BJ (cell line): Measurements from ENCODE around the gene PCBP3. TPM values are rescaled to one million over a fixed set of nuclear protein-coding genes. Genes with fewer than 3 reads are reported as not detected.
"Not testable (repeated sequence)": the region's sequence is repeated elsewhere in the genome, so short reads cannot be mapped to it uniquely, and the experiment has no call there.

Experiments
- CTCF ChIA-PET: fragments of 350-600 bp; formaldehyde crosslinking; extraction: SDS; loops from one replicate; lab custom pipeline; 2021; ENCODE audit warnings: antibody characterized with exemption, inconsistent platforms; lab: Yijun Ruan, JAX
- POLR2A ChIA-PET: fragments of 300-600 bp; sonication (Branson Sonifier 250); formaldehyde crosslinking; extraction: SDS; loops from one replicate; lab custom pipeline; 2021; ENCODE audit warnings: antibody characterized with exemption; lab: Charles Lee
- DNase-seq: peaks from one replicate; pipeline ENCODE4 v3.0.0-alpha.2; 2011; ENCODE audit warnings: low read depth
- H3K27me3 ChIP-seq: 2 replicates; pipeline ENCODE4 v1.6.0; 2011; ENCODE audit warnings: low read length; ENCODE audit not compliant: control insufficient read depth, insufficient read depth
- H3K36me3 ChIP-seq: 2 replicates; pipeline ENCODE4 v1.5.1; 2011; ENCODE audit warnings: low read length; ENCODE audit not compliant: control insufficient read depth, insufficient read depth
- H3K4me3 ChIP-seq: 2 replicates; pipeline ENCODE4 v1.5.1; 2011; ENCODE audit warnings: low read depth, mild to moderate bottlenecking, control low read depth, low read length
- polyA plus RNA-seq: library from polyadenylated mRNA; depleted of rRNA; stranded (reverse); fragments of >200 nt; gene quantifications from 2 replicates; pipeline ENCODE4 v1.2.3, GENCODE V29; 2011
- TF ChIP-seq, protein P1 (sequence below): IDR thresholded peaks from 2 replicates; pipeline ENCODE4 v1.5.1; 2011; ENCODE audit warnings: low read depth, mild to moderate bottlenecking, control low read depth, inconsistent platforms, low read length, moderate library complexity; ENCODE audit not compliant: insufficient read depth

Gene PCBP3
- polyA plus RNA-seq, 1 experiment, result 2.1 TPM

DNA sequence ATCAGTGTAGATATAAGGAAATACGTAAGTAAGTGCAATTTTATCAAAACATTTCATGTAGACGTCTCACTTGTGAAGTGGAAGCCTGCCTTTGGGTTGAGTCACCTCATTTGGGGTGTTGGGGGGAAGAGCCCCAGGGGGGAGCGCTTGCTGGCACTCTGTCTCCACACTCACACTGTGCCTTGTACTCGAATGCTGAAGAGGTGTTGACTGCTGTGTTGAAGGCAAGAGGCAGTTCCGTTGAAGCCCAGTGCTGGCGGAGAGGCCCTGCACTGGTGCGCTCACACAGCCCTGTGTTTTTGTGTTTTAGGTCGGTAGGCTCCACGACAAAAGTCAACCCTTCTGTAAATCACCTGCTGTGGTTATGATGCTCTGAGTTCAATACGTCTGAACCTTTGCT is 206.1 kb downstream of the PCBP3 start:
- CTCF ChIA-PET, result interaction anchor here (1.1 kb wide), 1 partner anchor 31 kb away, joined by 4 read pairs; no protein-coding TSS in a partner anchor

DNA sequence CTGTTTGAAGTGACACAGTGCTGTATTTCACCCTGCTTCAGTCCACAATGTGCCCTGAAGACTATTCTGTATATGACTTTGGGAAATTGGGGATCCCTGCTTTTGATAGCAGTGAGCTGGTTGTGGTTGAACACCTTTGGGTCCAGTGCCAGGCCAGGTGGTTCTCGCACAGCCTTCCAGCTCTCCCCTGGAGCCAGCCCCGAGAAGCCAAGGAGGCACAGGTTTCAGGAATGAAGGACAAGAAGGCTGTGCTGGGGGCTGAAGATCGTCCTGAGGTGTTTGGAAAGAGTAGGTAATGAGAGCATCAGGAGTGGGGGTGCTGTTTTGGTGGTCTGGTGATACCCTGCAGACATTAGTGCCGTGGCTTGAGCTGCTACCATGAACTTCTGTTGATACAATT is 206.7 kb downstream of the PCBP3 start:
- TF ChIP-seq, protein P1, sequence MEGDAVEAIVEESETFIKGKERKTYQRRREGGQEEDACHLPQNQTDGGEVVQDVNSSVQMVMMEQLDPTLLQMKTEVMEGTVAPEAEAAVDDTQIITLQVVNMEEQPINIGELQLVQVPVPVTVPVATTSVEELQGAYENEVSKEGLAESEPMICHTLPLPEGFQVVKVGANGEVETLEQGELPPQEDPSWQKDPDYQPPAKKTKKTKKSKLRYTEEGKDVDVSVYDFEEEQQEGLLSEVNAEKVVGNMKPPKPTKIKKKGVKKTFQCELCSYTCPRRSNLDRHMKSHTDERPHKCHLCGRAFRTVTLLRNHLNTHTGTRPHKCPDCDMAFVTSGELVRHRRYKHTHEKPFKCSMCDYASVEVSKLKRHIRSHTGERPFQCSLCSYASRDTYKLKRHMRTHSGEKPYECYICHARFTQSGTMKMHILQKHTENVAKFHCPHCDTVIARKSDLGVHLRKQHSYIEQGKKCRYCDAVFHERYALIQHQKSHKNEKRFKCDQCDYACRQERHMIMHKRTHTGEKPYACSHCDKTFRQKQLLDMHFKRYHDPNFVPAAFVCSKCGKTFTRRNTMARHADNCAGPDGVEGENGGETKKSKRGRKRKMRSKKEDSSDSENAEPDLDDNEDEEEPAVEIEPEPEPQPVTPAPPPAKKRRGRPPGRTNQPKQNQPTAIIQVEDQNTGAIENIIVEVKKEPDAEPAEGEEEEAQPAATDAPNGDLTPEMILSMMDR, result no peak
- H3K27me3 ChIP-seq, result peaks cover 6% of the 10 kb centered on the region
- POLR2A ChIA-PET, result no interaction called here
- DNase-seq, result no peak
- no peaks in the 10 kb centered on the region for H3K36me3 ChIP-seq
- H3K4me3 ChIP-seq, result no peak overlapping the region
- CTCF ChIA-PET, result interaction anchor here (0.7 to 1.2 kb wide), 5 partner anchors 10 to 73 kb away, joined by 3 to 4 read pairs (median 3); no protein-coding TSS in a partner anchor

More for the DNA sequence above, 206.1 kb downstream of the PCBP3 start:
- POLR2A ChIA-PET, result no interaction called here
- no peak for DNase-seq
- H3K4me3 ChIP-seq, result no peak overlapping the region
- no peaks in the 10 kb centered on the region for H3K36me3 ChIP-seq
- TF ChIP-seq, protein P1, result no peak
- peaks cover 8% of the 10 kb centered on the region for H3K27me3 ChIP-seq

DNA sequence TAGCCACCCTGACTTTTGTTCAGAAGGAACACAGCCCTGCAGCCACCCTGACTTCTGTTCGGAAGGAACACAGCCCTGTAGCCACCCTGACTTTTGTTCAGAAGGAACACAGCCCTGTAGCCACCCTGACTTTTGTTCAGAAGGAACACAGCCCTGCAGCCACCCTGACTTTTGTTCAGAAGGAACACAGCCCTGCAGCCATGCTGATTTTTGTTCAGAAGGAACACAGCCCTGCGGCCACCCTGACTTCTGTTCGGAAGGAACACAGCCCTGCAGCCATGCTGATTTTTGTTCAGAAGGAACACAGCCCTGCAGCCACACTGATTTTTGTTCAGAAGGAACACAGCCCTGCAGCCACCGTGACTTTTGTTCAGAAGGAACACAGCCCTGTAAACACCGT is 208.9 kb downstream of the PCBP3 start:
- POLR2A ChIA-PET, result not testable (repeated sequence)

GRCh38 chr21:45852886-45853400 is 209.4 kb downstream of the PCBP3 start:
- no peak for DNase-seq
- CTCF ChIA-PET, result no interaction called here

More for the DNA sequence above, 208.9 kb downstream of the PCBP3 start:
- H3K36me3 ChIP-seq, H3K27me3 ChIP-seq, H3K4me3 ChIP-seq, DNase-seq, CTCF ChIA-PET: not testable (repeated sequence)

GRCh38 chr21:45853703-45854342 is 210.3 kb downstream of the PCBP3 start:
- CTCF ChIA-PET, result no interaction called here
- H3K36me3 ChIP-seq, result no peaks in the 10 kb centered on the region
- peaks cover 3% of the 10 kb centered on the region for H3K27me3 ChIP-seq
- no peak for DNase-seq
- H3K4me3 ChIP-seq, result no peak overlapping the region
- POLR2A ChIA-PET, result no interaction called here
- TF ChIP-seq, protein P1, result no peak

More at GRCh38 chr21:45852886-45853400, 209.4 kb downstream of the PCBP3 start:
- POLR2A ChIA-PET, result no interaction called here
- Histone ChIP-seq H3K27me3 (peaks cover 3% of the 10 kb centered on the region), H3K36me3 (no peaks in the 10 kb centered on the region), H3K4me3 (no peak overlapping the region)
- TF ChIP-seq, protein P1, result no peak
